ENCODE measurements around the gene P2RY1.

Gene P2RY1

GRCh38 chr3:152834776-152835600, at the start of gene P2RY1:
Gene P2RY1, plus strand, starts transcription at chr3:152835131. Its CDS starts 652 bp downstream, at chr3:152835783.
- DNase-seq, result peak; percentile 6

DNA sequence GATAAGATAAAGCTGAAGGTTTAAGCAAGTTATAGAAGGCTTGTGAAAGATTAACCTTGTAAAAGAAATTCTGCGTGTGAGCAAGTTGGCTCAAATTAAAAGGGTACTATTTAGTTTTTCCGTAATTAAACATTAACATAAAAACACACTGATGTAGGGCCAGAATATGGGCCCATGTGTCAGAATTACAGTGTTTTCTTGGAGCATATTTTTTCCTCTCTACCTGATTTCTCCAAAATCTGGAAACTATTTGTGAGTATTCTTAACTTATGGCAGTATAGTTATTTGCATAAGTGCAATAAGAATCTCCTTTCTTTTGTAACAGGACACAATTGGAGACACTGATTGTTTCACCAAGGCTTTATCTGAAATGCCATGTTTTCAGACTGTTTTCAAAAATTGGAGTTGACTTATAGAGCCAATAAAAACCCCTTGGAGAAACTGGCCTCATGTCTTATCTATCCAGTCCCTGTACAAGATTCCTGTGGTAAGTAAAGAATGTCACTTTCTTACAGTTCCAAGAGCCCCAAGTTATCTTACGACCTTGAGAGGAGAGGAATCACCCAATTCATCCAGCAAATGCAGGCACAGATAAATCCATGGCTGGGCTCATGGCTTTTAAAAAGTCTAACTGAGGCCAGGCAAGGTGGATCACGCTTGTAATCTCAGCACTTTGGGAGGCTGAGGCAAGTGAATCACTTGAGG, 47.8 kb upstream of the P2RY1 start:
- DNase-seq, result no peak

DNA sequence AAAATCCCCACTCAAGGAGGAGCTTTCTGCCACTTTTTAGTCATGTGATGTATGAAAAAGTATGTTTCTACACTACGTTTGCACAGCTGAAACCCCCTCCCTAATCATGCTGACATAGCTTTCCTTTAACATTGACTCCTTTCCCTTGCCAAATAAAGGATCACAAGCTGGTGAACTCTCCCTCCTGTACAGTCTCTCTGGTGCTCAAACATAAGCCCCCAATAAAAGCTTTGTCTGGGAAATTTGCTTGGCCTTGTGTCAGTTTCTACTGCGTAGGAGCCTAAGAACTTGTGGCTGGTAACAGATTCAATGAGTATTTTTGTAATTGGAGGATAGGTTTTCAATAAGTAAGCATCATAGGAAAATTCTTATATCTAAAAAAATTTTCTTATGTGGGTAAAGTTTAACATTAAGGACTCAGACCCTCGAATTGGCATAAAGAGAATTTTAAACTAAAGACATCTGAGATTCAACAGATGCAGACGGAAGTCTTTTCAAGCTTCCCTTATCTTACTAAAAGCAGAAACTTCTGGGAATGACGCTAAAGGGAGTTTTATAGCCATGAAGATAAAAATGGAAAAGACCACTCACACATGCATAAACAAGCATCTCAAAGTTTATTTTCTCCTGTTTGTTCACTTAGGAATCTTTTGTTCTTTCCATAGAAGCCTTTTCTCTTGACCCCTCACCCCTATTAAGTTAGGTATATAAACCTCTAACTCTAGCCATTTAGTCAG, 44.1 kb upstream of the P2RY1 start:
- DNase-seq, result no peak

GRCh38 chr3:152793969-152794368, 41.0 kb upstream of the P2RY1 start:
- no peak for DNase-seq

DNA sequence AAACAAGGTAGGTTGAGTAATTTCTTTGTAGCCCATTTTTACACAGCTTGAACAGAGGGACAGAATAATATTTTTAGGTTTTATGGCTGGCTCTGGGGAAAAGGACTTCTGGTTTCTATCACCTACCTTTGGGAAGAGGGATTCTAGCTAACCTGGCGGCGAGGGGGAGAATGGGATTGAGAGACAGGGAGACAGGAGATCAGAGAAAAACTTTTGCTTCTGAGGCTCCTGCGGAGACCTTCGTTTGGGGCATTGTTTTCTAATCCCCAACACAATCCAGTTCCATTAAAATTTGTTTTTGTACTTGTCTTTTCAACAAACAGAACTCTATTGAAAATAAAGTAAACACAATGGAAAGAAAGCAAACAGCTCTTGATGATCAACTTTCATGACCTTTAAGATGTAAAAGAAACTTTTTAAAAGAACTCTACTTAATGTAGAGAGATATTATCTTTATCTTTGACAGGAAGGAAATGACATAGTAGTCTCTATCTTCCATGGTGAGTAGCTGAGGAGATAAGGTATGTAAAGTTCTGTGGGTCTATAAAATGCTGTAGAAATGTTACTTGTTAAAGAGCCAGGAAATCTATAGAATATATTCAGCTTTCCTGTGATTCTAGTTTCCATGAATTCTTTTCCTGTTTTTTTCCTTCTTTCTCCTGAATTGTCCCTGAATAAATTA, 37.0 kb upstream of the P2RY1 start:
- no peak for DNase-seq

GRCh38 chr3:152811974-152812760, 22.8 kb upstream of the P2RY1 start:
- no peak for DNase-seq

GRCh38 chr3:152817400-152817799, 17.5 kb upstream of the P2RY1 start:
- DNase-seq, result no peak

DNA sequence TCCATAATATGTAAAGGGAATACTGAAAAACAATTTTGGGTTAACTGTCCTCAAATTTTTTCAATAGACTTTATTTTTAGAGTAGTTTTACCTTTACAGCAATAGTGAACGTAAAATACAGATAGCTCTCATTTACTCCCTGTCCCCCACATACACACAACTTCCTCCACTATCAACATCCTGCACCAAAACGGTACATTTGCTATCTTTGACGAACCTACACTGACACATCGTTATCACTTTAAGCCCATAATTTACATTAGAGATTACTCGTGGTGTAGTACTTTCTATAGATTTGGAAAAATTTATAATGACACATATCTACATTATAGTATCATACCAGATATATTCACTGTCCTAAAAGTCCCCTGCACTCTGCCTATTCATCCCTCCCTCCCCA, 16.9 kb upstream of the P2RY1 start:
- DNase-seq, result no peak

- no peak for DNase-seq
These were observed 11.8 kb upstream of the P2RY1 start for GRCh38 chr3:152823173-152823572.

GRCh38 chr3:152823781-152824180, 11.2 kb upstream of the P2RY1 start:
- DNase-seq, result no peak

GRCh38 chr3:152825566-152825965, 9.4 kb upstream of the P2RY1 start:
- no peak for DNase-seq

DNA sequence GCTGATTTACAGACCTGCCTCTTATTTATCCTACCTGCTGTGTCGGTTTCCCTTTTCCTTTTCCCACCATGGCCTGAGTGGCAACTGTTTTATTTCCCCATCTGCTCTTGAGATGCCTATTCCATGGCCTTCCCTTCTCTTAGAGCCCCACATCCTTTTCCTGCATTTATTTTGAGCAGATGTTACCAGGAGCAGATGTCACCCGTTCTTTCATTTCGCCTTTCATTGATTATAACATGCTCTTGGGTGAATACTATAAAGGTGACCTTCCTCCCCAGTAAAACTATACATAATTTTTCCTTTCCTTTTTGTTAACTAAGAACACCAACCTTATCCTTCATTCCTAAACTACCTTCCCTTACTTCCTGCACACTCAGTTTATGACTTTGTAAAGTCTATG, 8.5 kb upstream of the P2RY1 start:
- DNase-seq, result no peak

DNA sequence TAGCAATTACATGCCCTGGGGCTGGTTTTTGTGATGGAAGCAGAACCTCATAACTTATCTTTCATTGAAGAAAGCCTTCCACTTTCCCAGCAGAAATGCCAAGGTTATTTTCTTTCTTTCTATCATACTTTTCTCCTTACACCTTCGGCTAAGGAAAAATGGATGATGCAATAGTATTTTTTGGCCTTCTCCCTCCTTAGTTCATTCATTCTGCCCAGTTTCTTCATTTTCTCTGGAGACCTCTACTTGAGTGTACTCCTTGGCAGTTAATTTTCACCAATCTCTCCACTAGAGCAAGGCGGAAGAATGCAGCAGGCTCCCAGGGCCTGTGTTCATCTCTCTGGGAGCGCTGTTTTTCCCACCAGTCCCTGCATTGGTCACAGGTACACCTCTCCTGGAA, 7.6 kb upstream of the P2RY1 start:
- no peak for DNase-seq

- DNase-seq, result no peak
These were observed 6.7 kb upstream of the P2RY1 start for GRCh38 chr3:152828075-152828840.

DNA sequence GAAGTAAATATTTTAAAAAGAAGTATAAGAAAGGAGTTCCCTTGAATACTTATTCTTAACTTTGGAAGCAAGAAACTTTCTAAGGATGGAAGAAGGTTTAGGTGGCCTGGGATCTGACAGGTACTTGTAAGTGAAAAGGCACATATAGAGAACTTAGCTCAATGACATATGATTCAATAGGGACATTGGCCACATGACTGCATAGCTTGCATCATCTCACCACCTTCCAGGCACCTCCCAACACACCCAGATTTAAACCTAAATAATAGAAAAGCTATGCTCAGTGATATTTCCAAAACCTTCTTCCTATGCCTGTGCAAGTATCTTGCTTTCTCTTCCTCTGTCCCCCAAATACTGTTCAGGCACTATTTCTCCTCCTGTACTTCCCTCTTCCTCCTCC, 4.7 kb upstream of the P2RY1 start:
- DNase-seq, result no peak

DNA sequence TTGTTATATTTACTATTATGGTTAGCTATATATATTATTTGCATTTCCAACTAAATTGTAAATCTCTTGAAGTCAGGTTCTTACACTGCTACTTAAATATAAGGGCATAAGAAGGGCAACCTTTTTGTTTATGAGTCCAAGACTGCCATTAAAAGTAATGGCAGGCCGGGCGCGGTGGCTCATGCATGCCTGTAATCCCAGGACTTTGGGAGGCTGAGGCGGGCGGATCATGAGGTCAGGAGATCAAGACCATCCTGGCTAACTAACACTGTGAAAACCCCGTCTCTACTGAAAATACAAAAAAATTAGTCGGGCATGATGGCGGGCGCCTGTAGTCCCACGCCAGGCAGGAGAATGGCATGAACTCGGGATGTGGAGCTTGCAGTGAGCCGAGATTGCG, 2.9 kb upstream of the P2RY1 start:
- DNase-seq, result no peak

DNA sequence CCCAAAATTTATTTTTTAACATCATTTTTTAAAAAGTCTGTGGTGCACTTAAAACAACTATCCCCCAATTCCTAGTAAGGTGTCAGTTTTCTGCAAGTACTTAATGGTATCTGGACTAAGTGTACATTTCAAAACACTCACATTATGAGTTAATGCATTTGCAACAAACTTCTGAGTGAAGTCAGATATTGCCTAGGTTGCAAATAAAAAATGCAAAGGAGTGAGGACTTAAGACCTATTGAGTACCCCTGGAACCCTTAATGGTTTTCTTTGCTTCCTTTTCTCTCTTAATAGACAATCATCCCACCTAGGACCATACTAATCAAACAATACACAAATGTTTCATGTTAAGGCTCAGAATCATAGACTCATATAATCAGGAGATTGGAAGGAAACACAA, 1.8 kb upstream of the P2RY1 start:
- no peak for DNase-seq

- DNase-seq, result no peak
These were observed 648 bp upstream of the P2RY1 start for GRCh38 chr3:152834191-152834775.

GRCh38 chr3:152835601-152836102, 721 bp downstream of the P2RY1 start:
- DNase-seq, result no peak

DNA sequence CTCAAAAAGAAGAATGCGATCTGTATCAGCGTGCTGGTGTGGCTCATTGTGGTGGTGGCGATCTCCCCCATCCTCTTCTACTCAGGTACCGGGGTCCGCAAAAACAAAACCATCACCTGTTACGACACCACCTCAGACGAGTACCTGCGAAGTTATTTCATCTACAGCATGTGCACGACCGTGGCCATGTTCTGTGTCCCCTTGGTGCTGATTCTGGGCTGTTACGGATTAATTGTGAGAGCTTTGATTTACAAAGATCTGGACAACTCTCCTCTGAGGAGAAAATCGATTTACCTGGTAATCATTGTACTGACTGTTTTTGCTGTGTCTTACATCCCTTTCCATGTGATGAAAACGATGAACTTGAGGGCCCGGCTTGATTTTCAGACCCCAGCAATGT, 1.3 kb downstream of the P2RY1 start:
- no peak for DNase-seq

DNA sequence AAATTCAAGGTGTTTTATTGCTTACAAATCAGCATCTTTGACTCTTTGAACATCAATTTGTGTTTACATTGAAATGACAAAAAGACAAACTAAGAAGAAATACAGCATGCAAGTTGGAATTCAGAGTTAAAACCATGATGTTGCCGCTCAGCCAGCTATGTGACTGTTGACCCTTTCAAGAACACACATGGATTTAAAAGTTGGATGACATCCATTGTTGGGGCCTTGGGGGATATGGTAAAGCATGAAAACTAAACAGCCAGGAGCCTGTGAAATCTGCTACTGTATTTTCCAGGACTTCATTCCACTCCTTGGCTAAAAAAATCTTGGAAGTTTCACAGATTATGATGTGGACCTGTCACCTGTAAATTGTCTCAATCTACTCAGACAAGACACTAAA, 4.6 kb downstream of the P2RY1 start:
- DNase-seq, result no peak
